Measurements from ENCODE around the gene PPP1R3G.

DNA sequence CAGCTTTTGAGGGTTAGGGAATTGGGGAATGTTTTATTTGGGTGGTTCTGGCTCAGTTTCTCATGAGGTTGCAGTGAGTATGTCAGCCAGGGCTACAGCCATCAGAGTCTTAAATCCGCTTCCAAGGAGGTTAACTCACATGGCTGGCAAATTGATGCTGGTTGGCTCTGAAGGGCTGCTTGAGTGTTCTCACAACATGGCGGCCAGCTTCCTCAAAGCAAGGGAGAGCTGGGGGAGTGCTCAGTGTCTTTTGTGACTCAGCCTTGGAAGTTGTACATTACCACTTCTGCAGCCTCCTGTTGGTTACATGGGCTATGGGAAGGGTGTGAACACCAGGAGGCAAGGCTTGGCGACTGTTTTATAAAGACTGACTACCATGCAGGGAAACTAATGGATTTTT lies 17.8 kb upstream of the PPP1R3G start:
- TF ChIP-seq, protein P1, sequence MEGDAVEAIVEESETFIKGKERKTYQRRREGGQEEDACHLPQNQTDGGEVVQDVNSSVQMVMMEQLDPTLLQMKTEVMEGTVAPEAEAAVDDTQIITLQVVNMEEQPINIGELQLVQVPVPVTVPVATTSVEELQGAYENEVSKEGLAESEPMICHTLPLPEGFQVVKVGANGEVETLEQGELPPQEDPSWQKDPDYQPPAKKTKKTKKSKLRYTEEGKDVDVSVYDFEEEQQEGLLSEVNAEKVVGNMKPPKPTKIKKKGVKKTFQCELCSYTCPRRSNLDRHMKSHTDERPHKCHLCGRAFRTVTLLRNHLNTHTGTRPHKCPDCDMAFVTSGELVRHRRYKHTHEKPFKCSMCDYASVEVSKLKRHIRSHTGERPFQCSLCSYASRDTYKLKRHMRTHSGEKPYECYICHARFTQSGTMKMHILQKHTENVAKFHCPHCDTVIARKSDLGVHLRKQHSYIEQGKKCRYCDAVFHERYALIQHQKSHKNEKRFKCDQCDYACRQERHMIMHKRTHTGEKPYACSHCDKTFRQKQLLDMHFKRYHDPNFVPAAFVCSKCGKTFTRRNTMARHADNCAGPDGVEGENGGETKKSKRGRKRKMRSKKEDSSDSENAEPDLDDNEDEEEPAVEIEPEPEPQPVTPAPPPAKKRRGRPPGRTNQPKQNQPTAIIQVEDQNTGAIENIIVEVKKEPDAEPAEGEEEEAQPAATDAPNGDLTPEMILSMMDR (conservative IDR thresholded peaks at IDR 0.05; ENCODE audit: low read depth, low read length), result no peak
- TF ChIP-seq CHD1 (IDR thresholded peaks at IDR 0.05; ENCODE audit: low read depth, low read length) (no peak), POLR2A (IDR thresholded peaks at IDR 0.05; ENCODE audit: low read depth, low read length) (no peak), CEBPB (IDR thresholded peaks at IDR 0.05; ENCODE audit: low read depth, low read length) (no peak), FOS (IDR thresholded peaks at IDR 0.05; ENCODE audit: low read depth, low read length) (no peak), MAFK (IDR thresholded peaks at IDR 0.05; ENCODE audit: low read depth, low read length) (no peak), RFX5 (IDR thresholded peaks at IDR 0.05; ENCODE audit: low read depth, low read length) (no peak), MXI1 (IDR thresholded peaks at IDR 0.05; ENCODE audit: borderline replicate concordance, low read depth, low read length) (no peak)
- TF ChIP-seq, protein P2, sequence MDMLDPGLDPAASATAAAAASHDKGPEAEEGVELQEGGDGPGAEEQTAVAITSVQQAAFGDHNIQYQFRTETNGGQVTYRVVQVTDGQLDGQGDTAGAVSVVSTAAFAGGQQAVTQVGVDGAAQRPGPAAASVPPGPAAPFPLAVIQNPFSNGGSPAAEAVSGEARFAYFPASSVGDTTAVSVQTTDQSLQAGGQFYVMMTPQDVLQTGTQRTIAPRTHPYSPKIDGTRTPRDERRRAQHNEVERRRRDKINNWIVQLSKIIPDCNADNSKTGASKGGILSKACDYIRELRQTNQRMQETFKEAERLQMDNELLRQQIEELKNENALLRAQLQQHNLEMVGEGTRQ (IDR thresholded peaks at IDR 0.05; ENCODE audit: low read depth, low read length), result no peak

All from IMR-90 (cell line).